ENCODE measurements around the gene LHFPL6. TPM values are rescaled to one million over a fixed set of nuclear protein-coding genes. Genes with fewer than 3 reads are reported as not detected.

LHFPL6 gene
- polyA plus RNA-seq, 3 donors, result 0.14 to 0.59 (median 0.46) TPM

GRCh38 chr13:39452834-39453233, 150.2 kb downstream of the LHFPL6 start:
- H3K4me1 Mint-ChIP-seq, result peaks cover 29% of the 10 kb centered on the region
- DNase-seq, result no peak
- WGBS (ENCODE audit: insufficient coverage), result no CpG with 5 or more reads among the region's 1 CpG
- Histone ChIP-seq H2AFZ (ENCODE audit: insufficient read depth, low read depth, low read length, poor library complexity, severe bottlenecking) (no peak overlapping the region), H3K27me3 (ENCODE audit: control insufficient read depth in 2 of 2, insufficient read depth in 2 of 2, low read length in 2 of 2) (no peaks in the 10 kb centered on the region), H3K27ac (ENCODE audit: low read depth in 1 of 2, low read length in 2 of 2) (peak overlapping the region in 1 of 2 donors; percentile 81), H3K4me1 (ENCODE audit: control insufficient read depth in 1 of 2, insufficient read depth in 2 of 2, low read length in 2 of 2) (peaks cover 19 to 29% of the 10 kb centered on the region in 2 donors), H3K36me3 (replicated peaks in 1 of 2; ENCODE audit: control insufficient read depth in 1 of 2, insufficient read depth in 2 of 2, low read length in 2 of 2) (no peaks in the 10 kb centered on the region), H3K4me3 (replicated peaks in 1 of 3; ENCODE audit: low read depth in 2 of 3, low read length in 3 of 3) (peak overlapping the region in 1 of 3 experiments; percentile 32), H3K9ac (ENCODE audit: insufficient read depth, low read length, poor library complexity, severe bottlenecking) (no peak overlapping the region), H3K79me2 (ENCODE audit: insufficient read depth, low read length) (no peaks in the 10 kb centered on the region), H3K9me3 (replicated peaks in 1 of 2; ENCODE audit: control insufficient read depth in 1 of 2, insufficient read depth in 1 of 2, low read length in 2 of 2) (no peaks in the 10 kb centered on the region), H3K4me2 (replicated peaks; ENCODE audit: extremely low read depth, low read length, poor library complexity, severe bottlenecking) (peak overlapping the region; percentile 58), H4K20me1 (ENCODE audit: insufficient read depth, low read length) (no peaks in the 10 kb centered on the region)
- H3K4me3 Mint-ChIP-seq, result no peak overlapping the region
- no peaks in the 10 kb centered on the region for H3K36me3 Mint-ChIP-seq
- intact Hi-C loops (cut with micrococcal nuclease), result no loop called here
- H3K27ac Mint-ChIP-seq, result peak overlapping the region in 5 of 7 donors; percentile 55 to 93 (median 84)
- TF ChIP-seq CTCF (IDR thresholded peaks at IDR 0.05), result no peak
- H3K27me3 Mint-ChIP-seq (ENCODE audit: low read depth in 3 of 3), result peaks cover 0 to under 1% (median 0%) of the 10 kb centered on the region in 3 donors
- peaks cover 0 to 6% (median 0%) of the 10 kb centered on the region in 7 donors for H3K9me3 Mint-ChIP-seq

GRCh38 chr13:39452417-39452816, 150.6 kb downstream of the LHFPL6 start:
- intact Hi-C loops (cut with micrococcal nuclease), result no loop called here
- peak overlapping the region; percentile 7 for H2AFZ ChIP-seq (ENCODE audit: insufficient read depth, low read depth, low read length, poor library complexity, severe bottlenecking)
- H3K36me3 Mint-ChIP-seq, result no peaks in the 10 kb centered on the region
- no peaks in the 10 kb centered on the region for H3K79me2 ChIP-seq (ENCODE audit: insufficient read depth, low read length)
- H4K20me1 ChIP-seq (ENCODE audit: insufficient read depth, low read length), result no peaks in the 10 kb centered on the region
- H3K4me1 ChIP-seq (ENCODE audit: control insufficient read depth in 1 of 2, insufficient read depth in 2 of 2, low read length in 2 of 2), result peaks cover 19 to 29% of the 10 kb centered on the region in 2 donors
- peaks cover 0 to 3% (median 0%) of the 10 kb centered on the region in 3 donors for H3K27me3 Mint-ChIP-seq (ENCODE audit: low read depth in 3 of 3)
- H3K9me3 Mint-ChIP-seq, result peaks cover 0 to 6% (median 0%) of the 10 kb centered on the region in 7 donors
- peak overlapping the region; percentile 12 for H3K9ac ChIP-seq (ENCODE audit: insufficient read depth, low read length, poor library complexity, severe bottlenecking)
- DNase-seq, result no peak
- H3K27ac Mint-ChIP-seq, result peak overlapping the region; percentile 74 to 93 (median 89)
- peak overlapping the region; percentile 52 to 81 for H3K27ac ChIP-seq (ENCODE audit: low read depth in 1 of 2, low read length in 2 of 2)
- H3K4me3 ChIP-seq (replicated peaks in 1 of 3; ENCODE audit: low read depth in 2 of 3, low read length in 3 of 3), result peak overlapping the region in 1 of 3 experiments; percentile 32
- no peaks in the 10 kb centered on the region for H3K36me3 ChIP-seq (replicated peaks in 1 of 2; ENCODE audit: control insufficient read depth in 1 of 2, insufficient read depth in 2 of 2, low read length in 2 of 2)
- H3K9me3 ChIP-seq (replicated peaks in 1 of 2; ENCODE audit: control insufficient read depth in 1 of 2, insufficient read depth in 1 of 2, low read length in 2 of 2), result no peaks in the 10 kb centered on the region
- peak overlapping the region; percentile 58 for H3K4me2 ChIP-seq (replicated peaks; ENCODE audit: extremely low read depth, low read length, poor library complexity, severe bottlenecking)
- no CpG with 5 or more reads among the region's 3 CpGs for WGBS (ENCODE audit: insufficient coverage)
- H3K4me1 Mint-ChIP-seq, result peaks cover 29% of the 10 kb centered on the region
- no peaks in the 10 kb centered on the region for H3K27me3 ChIP-seq (ENCODE audit: control insufficient read depth in 2 of 2, insufficient read depth in 2 of 2, low read length in 2 of 2)
- no peak for TF ChIP-seq CTCF (IDR thresholded peaks at IDR 0.05)
- peak overlapping the region; percentile 18 to 71 for H3K4me3 Mint-ChIP-seq

Measured in CD14-positive monocyte (primary cell).